GM12878 (cell line): ENCODE data around the gene CLEC20A.

Source experiments
- ATF2 ChIP-seq: IDR thresholded peaks from 2 replicates; pipeline ENCODE4 v1.6.1; 2012; ENCODE audit warnings: low read length, inconsistent platforms
- BCL11A ChIP-seq: IDR thresholded peaks from 2 replicates; pipeline ENCODE4 v1.6.1; 2011; ENCODE audit warnings: low read depth, low read length
- CHD2 ChIP-seq: IDR thresholded peaks from 2 replicates; pipeline ENCODE4 v1.6.1; 2011; ENCODE audit warnings: low read depth, low read length, improper control_type of control experiment, borderline replicate concordance
- FOXM1 ChIP-seq: IDR thresholded peaks from 2 replicates; pipeline ENCODE4 v1.6.1; 2012; ENCODE audit warnings: low read depth, mild to moderate bottlenecking, inconsistent platforms, low read length, moderate library complexity
- GATAD2B ChIP-seq: fragments of 450-650 bp; conservative IDR thresholded peaks from 2 replicates; pipeline ENCODE4 v1.6.1; 2017; ENCODE audit warnings: low read depth, mild to moderate bottlenecking, moderate library complexity
- JUND ChIP-seq: IDR thresholded peaks from 2 replicates; pipeline ENCODE4 v1.6.1; 2012; ENCODE audit warnings: low read depth, mild to moderate bottlenecking, low read length, improper control_type of control experiment, moderate library complexity
- MLLT1 ChIP-seq: fragments of 450-650 bp; IDR thresholded peaks from 2 replicates; pipeline ENCODE4 v1.6.1; 2016; ENCODE audit warnings: mild to moderate bottlenecking
- MYC ChIP-seq: IDR thresholded peaks from 2 replicates; pipeline ENCODE4 v1.6.1; 2011; ENCODE audit warnings: mild to moderate bottlenecking, low read length, moderate library complexity, inconsistent platforms; ENCODE audit not compliant: insufficient read depth, insufficient replicate concordance, insufficient read length, severe bottlenecking
- POLR2A ChIP-seq: IDR thresholded peaks from 2 replicates; pipeline ENCODE4 v1.6.1; 2011; ENCODE audit warnings: low read depth, mild to moderate bottlenecking, low read length
- SREBF2 ChIP-seq: IDR thresholded peaks from 2 replicates; pipeline ENCODE4 v1.6.1; 2012; ENCODE audit warnings: mild to moderate bottlenecking, low read length
- TAF1 ChIP-seq: IDR thresholded peaks from 2 replicates; pipeline ENCODE4 v1.6.1; 2011; ENCODE audit warnings: mild to moderate bottlenecking, low read depth, low read length, borderline replicate concordance

- no peak for TF ChIP-seq TAF1
- TF ChIP-seq SREBF2: no peak
- no peak for TF ChIP-seq BCL11A
- TF ChIP-seq FOXM1: no peak
- TF ChIP-seq CHD2: no peak
- TF ChIP-seq MYC: no peak
- no peak for TF ChIP-seq ATF2
- no peak for TF ChIP-seq JUND
- no peak for TF ChIP-seq MLLT1
- TF ChIP-seq POLR2A: no peak
- TF ChIP-seq GATAD2B: no peak
These were observed 12.0 kb downstream of the CLEC20A start for GRCh38 chr1:178484698-178485225.
